MM.1S (cell line): ENCODE measurements around the gene MAN1C1.

Source experiments
- DNase-seq: peaks from one replicate; pipeline ENCODE4 v3.0.0-alpha.2; 2015
- H2AFZ ChIP-seq: fragments of 300-600 bp; sonication (generic); 2 replicates; pipeline ENCODE4 v1.6.0; 2016; ENCODE audit warnings: antibody characterized with exemption, low read length
- H3F3A ChIP-seq: fragments of 300-600 bp; sonication (generic); 2 replicates; pipeline ENCODE4 v1.6.1; 2016; ENCODE audit warnings: mild to moderate bottlenecking, antibody characterized with exemption, low read length, moderate library complexity, mixed read lengths; ENCODE audit not compliant: insufficient read depth
- H3K27ac ChIP-seq: fragments of 300-600 bp; sonication (generic); 2 replicates; pipeline ENCODE4 v1.5.1; 2016; ENCODE audit warnings: mild to moderate bottlenecking, low read length
- H3K27me3 ChIP-seq: fragments of 300-600 bp; sonication (generic); replicated peaks from 2 replicates; pipeline ENCODE4 v1.6.0; 2016; ENCODE audit warnings: low read length; ENCODE audit not compliant: insufficient read depth
- H3K36me3 ChIP-seq: fragments of 300-600 bp; sonication (generic); replicated peaks from 2 replicates; pipeline ENCODE4 v1.6.1; 2016; ENCODE audit warnings: mild to moderate bottlenecking, low read length, mixed read lengths; ENCODE audit not compliant: insufficient read depth
- H3K4me1 ChIP-seq: fragments of 300-600 bp; sonication (generic); 2 replicates; pipeline ENCODE4 v1.6.1; 2016; ENCODE audit warnings: low read length, mixed read lengths
- H3K4me2 ChIP-seq: fragments of 300-600 bp; sonication (generic); 2 replicates; pipeline ENCODE4 v1.6.0; 2016; ENCODE audit warnings: low read depth, low read length
- H3K4me3 ChIP-seq: fragments of 300-600 bp; sonication (generic); 2 replicates; pipeline ENCODE4 v1.5.1; 2016; ENCODE audit warnings: low read length, mixed read lengths
- H3K79me2 ChIP-seq: fragments of 300-600 bp; sonication (generic); 2 replicates; pipeline ENCODE4 v1.6.1; 2016; ENCODE audit warnings: mixed run types, low read length, mixed read lengths
- H3K9ac ChIP-seq: fragments of 300-600 bp; sonication (generic); 2 replicates; pipeline ENCODE4 v1.6.1; 2016; ENCODE audit warnings: low read length, mixed read lengths
- H3K9me2 ChIP-seq: fragments of 300-600 bp; sonication (generic); replicated peaks from 2 replicates; pipeline ENCODE4 v1.6.1; 2016; ENCODE audit warnings: mild to moderate bottlenecking, low read length, mixed read lengths; ENCODE audit not compliant: insufficient read depth
- H3K9me3 ChIP-seq: fragments of 300-600 bp; sonication (generic); replicated peaks from 2 replicates; pipeline ENCODE4 v1.6.1; 2016; ENCODE audit warnings: mild to moderate bottlenecking, low read length, mixed read lengths; ENCODE audit not compliant: insufficient read depth
- H4K20me1 ChIP-seq: fragments of 300-600 bp; sonication (generic); 2 replicates; pipeline ENCODE4 v1.6.1; 2016; ENCODE audit warnings: mild to moderate bottlenecking, low read length, moderate library complexity, mixed read lengths; ENCODE audit not compliant: insufficient read depth
- EZH2 ChIP-seq: fragments of 300-600 bp; sonication (generic); optimal IDR thresholded peaks from 2 replicates; pipeline ENCODE3; 2017; ENCODE audit warnings: low read depth, mild to moderate bottlenecking, antibody characterized with exemption, low read length, mixed read lengths
- EZH2phosphoT487 ChIP-seq: fragments of 300-600 bp; sonication (generic); IDR thresholded peaks from 2 replicates; pipeline ENCODE4 v1.6.1; 2018; ENCODE audit warnings: antibody characterized with exemption, low read length
- TF ChIP-seq, protein P1 (sequence below): fragments of 300-600 bp; sonication (generic); IDR thresholded peaks from 2 replicates; pipeline ENCODE4 v1.5.1; 2016; ENCODE audit warnings: antibody characterized with exemption, low read length, mixed read lengths

The MAN1C1 gene

DNA sequence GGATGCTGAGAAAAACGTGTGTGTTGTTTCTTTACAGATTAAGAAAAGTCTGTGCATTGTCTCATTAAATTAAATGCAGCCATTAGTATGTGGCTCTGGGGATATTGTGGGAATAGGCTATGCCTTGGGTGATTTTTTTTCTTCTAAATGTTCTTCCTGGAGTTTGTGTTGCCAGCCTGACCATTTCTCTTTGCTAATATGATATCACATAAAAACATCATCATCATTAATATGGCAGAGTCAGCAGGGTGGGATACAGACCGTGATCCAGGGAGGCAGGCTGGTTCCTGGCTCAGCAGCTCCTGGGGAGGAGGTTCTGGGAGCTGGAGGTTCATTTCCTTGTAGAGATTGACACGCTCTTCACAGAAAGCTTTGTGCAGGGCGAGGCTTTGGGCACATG, 122.8 kb downstream of the MAN1C1 start:
- H3K4me3 ChIP-seq, result no peak overlapping the region
- no peak overlapping the region for H3K4me2 ChIP-seq
- no peak overlapping the region for H3K9ac ChIP-seq
- H4K20me1 ChIP-seq, result no peaks in the 10 kb centered on the region
- H3K9me3 ChIP-seq, result no peaks in the 10 kb centered on the region
- H3K79me2 ChIP-seq, result no peaks in the 10 kb centered on the region
- TF ChIP-seq EZH2phosphoT487 (no peak), EZH2 (no peak)
- TF ChIP-seq, protein P1, sequence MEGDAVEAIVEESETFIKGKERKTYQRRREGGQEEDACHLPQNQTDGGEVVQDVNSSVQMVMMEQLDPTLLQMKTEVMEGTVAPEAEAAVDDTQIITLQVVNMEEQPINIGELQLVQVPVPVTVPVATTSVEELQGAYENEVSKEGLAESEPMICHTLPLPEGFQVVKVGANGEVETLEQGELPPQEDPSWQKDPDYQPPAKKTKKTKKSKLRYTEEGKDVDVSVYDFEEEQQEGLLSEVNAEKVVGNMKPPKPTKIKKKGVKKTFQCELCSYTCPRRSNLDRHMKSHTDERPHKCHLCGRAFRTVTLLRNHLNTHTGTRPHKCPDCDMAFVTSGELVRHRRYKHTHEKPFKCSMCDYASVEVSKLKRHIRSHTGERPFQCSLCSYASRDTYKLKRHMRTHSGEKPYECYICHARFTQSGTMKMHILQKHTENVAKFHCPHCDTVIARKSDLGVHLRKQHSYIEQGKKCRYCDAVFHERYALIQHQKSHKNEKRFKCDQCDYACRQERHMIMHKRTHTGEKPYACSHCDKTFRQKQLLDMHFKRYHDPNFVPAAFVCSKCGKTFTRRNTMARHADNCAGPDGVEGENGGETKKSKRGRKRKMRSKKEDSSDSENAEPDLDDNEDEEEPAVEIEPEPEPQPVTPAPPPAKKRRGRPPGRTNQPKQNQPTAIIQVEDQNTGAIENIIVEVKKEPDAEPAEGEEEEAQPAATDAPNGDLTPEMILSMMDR, result no peak
- no peaks in the 10 kb centered on the region for H3K27me3 ChIP-seq
- no peak for DNase-seq
- no peaks in the 10 kb centered on the region for H3K9me2 ChIP-seq
- no peak overlapping the region for H3K27ac ChIP-seq
- H3K4me1 ChIP-seq, result no peaks in the 10 kb centered on the region
- H3F3A ChIP-seq, result no peaks in the 10 kb centered on the region
- no peaks in the 10 kb centered on the region for H3K36me3 ChIP-seq
- no peak overlapping the region for H2AFZ ChIP-seq

DNA sequence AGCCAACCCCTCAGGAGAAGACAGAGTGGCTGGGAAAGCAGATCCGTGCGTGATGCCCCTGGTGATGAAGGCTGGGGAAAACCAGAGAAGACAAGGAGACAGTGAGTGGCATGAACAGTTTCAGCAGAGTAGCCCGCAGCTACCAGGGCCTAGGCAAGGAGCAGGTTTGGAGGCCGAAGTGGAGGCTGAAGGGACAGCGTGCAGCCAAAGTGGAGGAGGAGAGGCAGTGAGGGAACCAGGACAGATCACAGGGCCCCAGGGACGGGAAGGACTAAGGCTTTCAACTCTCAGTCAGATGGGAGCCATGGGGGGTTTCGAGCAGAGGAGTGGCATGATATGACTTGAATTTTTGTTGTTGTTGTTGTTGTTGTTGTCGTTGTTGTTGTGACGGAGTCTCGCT, 123.5 kb downstream of the MAN1C1 start:
- H3K27me3 ChIP-seq, result no peaks in the 10 kb centered on the region
- no peak overlapping the region for H3K9ac ChIP-seq
- H3K79me2 ChIP-seq, result no peaks in the 10 kb centered on the region
- H2AFZ ChIP-seq, result no peak overlapping the region
- H3K4me3 ChIP-seq, result no peak overlapping the region
- no peak for DNase-seq
- no peak overlapping the region for H3K4me2 ChIP-seq
- H3K27ac ChIP-seq, result no peak overlapping the region
- H3F3A ChIP-seq, result no peaks in the 10 kb centered on the region
- no peaks in the 10 kb centered on the region for H4K20me1 ChIP-seq
- no peaks in the 10 kb centered on the region for H3K9me3 ChIP-seq
- H3K4me1 ChIP-seq, result no peaks in the 10 kb centered on the region
- H3K9me2 ChIP-seq, result no peaks in the 10 kb centered on the region
- TF ChIP-seq EZH2, result no peak
- no peak for TF ChIP-seq EZH2phosphoT487
- TF ChIP-seq, protein P1, result no peak
- no peaks in the 10 kb centered on the region for H3K36me3 ChIP-seq

DNA sequence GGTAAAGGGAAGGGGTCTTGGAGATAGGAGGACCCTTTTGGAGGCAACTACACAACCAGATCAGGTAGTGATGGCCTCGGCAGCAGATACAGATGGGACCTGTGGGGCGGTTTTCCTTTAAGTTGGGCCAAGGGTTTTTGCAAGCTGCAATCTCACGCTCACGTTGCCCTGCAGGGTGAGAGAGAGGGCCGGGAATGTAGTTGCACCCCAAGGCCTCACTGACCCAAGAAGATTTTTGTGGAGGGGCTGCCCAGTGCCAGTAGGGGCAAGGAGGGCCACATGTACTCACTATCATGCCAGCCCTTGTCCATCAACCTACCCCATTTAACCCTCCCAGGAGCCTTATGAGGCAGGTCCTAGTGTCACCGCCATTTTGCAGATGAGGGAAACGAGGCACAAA, 125.7 kb downstream of the MAN1C1 start:
- no peaks in the 10 kb centered on the region for H3K36me3 ChIP-seq
- DNase-seq, result no peak
- H3F3A ChIP-seq, result no peaks in the 10 kb centered on the region
- no peaks in the 10 kb centered on the region for H3K79me2 ChIP-seq
- no peaks in the 10 kb centered on the region for H4K20me1 ChIP-seq
- H3K4me3 ChIP-seq, result no peak overlapping the region
- no peaks in the 10 kb centered on the region for H3K9me2 ChIP-seq
- H3K9me3 ChIP-seq, result no peaks in the 10 kb centered on the region
- TF ChIP-seq EZH2phosphoT487 (no peak), EZH2 (no peak)
- TF ChIP-seq, protein P1, result no peak
- H3K27me3 ChIP-seq, result no peaks in the 10 kb centered on the region
- no peak overlapping the region for H3K4me2 ChIP-seq
- no peak overlapping the region for H2AFZ ChIP-seq
- H3K27ac ChIP-seq, result no peak overlapping the region
- no peaks in the 10 kb centered on the region for H3K4me1 ChIP-seq
- no peak overlapping the region for H3K9ac ChIP-seq
